GM12892 (cell line): Measurements from ENCODE around the gene B3GNT5.

Experiments used
- POLR2A ChIP-seq: IDR thresholded peaks from 2 replicates; pipeline ENCODE4 v1.6.1; 2011; ENCODE audit warnings: low read depth, low read length, control low read depth
- POLR2AphosphoS5 ChIP-seq: IDR thresholded peaks from 2 replicates; pipeline ENCODE4 v1.6.1; 2011; ENCODE audit warnings: low read depth, low read length, control low read depth

GRCh38 chr3:183278479-183279088 is 25.5 kb downstream of the B3GNT5 start:
- TF ChIP-seq POLR2AphosphoS5 (no peak), POLR2A (no peak)
